SK-MEL-5 (cell line): Measurements from ENCODE around the gene NCAM1. TPM values are rescaled to one million over a fixed set of nuclear protein-coding genes. Genes with fewer than 3 reads are reported as not detected.
A peak's percentile ranks its signal among the peaks of the same experiment; 100 is the strongest.
"Not testable (repeated sequence)": the region's sequence is repeated elsewhere in the genome, so short reads cannot be mapped to it uniquely, and the experiment has no call there.

Source experiments
- DNase-seq: peaks from one replicate; pipeline ENCODE4 v3.0.0-alpha.2; 2016; ENCODE audit warnings: low read depth, low spot score
- in situ Hi-C: cut with HindIII; loops from 2 replicates; pipeline ENCODE4 v1.10.0; 2016; ENCODE audit warnings: low sequenced_read_pairs, high pct_unique_total_duplicates, low pct_unique_long_range_greater_than_20kb
- polyA plus RNA-seq, 2 experiments: library from polyadenylated mRNA; depleted of rRNA; stranded (reverse); fragments of >200 nt; gene quantifications; 2 replicates each; pipeline ENCODE4 v1.2.3, GENCODE V29; 2015
- total RNA-seq: library from RNA; depleted of rRNA; stranded (reverse); fragments of >200 nt; shearing (Covaris generic); gene quantifications from 2 replicates; pipeline ENCODE4 v1.2.3, GENCODE V29; 2014; rRNA removed

Gene NCAM1
- 0.24 TPM in 1 of 2 replicates, not detected in the other for total RNA-seq
- 0.05 TPM in 1 of 2 replicates, not detected in the other for polyA plus RNA-seq (2015; cell fraction: cytosol; rRNA removed)
- 0.09 TPM in 1 of 2 replicates, not detected in the other for polyA plus RNA-seq (2015; cell fraction: nucleus; rRNA removed)

DNA sequence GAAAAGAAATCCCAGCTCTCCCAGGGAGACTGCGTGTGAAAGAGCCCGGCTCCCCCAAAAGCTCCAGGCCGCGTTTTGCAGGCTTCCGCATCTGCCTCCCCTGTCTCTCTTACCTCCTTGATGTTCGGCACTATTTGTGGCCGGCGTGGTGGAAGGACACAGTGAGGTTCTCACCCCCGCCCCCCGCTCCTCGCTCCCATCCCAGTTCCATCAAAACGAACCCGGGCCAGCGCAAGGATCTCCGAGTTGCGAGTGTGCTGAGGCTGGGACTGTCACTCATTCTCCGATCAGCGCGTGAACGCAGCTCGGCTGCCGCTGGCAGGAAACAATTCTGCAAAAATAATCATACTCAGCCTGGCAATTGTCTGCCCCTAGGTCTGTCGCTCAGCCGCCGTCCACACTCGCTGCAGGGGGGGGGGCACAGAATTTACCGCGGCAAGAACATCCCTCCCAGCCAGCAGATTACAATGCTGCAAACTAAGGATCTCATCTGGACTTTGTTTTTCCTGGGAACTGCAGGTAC, at the start of gene NCAM1:
TSS of gene NCAM1 (plus strand) at position 275 of the 523 bp plus-strand sequence.
- in situ Hi-C loops, result no loop called here
- DNase-seq, result peak; percentile 40

DNA sequence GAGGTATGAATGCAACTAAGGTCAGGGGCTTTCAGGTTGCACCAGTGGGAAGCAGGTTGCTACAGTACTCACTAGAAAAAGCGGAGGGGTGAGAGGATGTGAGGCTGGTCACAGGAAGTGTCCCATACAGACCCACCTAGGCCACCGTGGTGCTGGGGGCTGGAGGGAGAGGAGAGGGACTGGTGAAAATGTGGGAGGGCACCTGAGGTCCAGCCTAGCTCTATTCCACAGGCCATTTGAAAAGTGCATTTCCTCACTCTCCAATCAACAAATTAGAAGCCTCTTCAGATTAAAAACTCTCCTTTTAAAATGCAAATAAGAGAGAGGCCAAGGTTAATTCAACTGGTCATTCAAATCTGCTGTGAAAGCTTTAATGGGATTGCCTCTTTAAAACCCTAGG, 38.6 kb upstream of the NCAM1 start:
- in situ Hi-C loops, result no loop called here
- no peak for DNase-seq

DNA sequence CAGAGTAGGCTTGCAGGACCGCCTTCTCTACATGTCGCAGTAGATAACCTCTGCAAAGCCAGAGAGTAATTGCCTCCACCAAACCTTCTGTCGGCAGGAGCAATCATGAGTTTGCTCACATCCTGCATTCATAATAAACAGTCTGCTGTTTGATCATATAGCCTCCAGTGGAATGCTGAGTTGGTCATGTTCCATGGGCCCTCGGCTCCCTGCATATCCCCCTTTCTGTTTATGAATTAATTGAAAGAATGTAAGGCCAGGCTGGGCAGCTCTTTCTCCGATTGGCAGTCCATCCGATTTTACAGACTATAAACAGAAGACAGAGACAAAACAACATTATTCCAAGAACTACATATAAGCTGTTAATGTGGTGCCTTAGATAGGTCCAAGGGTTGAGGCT, 36.4 kb upstream of the NCAM1 start:
- DNase-seq, in situ Hi-C loops: not testable (repeated sequence)

DNA sequence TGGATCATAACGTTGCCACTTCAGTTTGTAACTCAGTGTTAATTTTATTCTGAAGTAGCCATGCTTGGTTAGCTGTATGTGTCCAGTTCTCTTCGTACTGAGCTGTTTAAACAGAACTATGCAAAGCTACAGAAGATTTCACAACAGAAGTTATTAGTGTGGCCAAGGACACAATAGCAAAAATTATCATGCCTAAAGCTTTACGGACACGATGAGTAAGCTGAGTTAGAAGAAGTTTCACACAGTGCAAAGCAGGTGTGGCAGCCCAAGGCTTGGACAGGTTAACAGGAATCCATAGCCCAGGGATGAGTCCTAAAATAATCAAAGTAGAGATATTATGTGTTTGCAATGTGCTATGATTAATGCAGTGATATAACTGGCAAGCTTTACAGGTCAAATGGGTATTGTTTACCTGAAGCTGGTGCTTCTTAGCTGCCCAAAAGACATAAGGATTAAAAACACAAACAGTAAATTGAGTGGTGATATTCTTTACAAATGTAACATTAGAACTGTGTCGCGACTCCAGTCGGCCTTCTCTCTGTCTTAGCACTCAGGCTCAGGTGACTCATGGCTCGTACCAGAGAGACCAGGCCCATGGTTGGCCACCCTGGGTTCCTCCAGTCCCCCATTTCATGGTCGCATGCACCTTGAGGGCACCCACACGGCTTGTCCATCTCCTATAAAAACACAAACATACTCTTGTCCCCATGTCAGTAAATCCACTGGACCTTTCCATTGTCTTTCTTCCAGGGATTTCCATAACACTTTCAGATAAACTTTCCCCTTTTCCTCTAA, 35.5 kb upstream of the NCAM1 start:
- no peak for DNase-seq
- in situ Hi-C loops, result no loop called here

DNA sequence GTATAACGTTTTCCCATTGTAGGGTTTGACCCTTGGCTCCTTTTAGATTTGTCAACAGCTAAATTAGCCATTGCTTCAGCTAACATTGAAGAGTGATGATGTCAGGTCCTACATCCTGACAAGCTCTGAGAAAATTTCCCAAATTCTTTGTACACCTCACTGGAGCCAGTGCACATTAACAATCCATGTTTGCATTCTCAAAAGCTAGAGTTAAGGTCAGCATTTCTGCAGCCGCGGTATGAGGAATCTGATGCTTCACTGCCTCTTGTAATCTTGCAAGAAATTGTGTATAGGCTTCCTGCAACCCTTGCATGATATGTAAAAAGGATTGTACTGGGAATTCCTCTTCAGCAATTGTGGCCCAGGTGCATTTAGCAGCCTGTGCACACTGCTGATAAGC, 33.1 kb upstream of the NCAM1 start:
- in situ Hi-C loops, result no loop called here
- no peak for DNase-seq

DNA sequence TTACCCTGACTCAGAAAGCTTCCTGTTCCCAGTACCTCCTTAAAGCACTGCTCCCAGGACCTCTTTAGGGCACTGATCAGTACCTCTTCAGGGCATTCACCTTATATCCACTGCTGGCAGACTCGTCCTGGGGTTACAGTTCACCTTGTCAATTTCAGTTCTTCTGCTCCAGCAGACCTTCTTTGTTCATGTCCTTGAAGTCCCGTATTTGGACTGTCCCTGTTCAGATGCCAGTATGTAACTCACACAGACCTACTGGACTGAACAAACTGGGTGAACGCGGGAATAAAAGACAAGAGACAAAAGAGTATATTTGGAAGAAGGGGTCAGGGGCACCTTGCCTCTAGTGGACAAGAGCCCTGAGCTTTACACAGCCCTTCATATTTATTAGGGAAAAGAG, 31.8 kb upstream of the NCAM1 start:
- DNase-seq, result no peak
- in situ Hi-C loops, result no loop called here

DNA sequence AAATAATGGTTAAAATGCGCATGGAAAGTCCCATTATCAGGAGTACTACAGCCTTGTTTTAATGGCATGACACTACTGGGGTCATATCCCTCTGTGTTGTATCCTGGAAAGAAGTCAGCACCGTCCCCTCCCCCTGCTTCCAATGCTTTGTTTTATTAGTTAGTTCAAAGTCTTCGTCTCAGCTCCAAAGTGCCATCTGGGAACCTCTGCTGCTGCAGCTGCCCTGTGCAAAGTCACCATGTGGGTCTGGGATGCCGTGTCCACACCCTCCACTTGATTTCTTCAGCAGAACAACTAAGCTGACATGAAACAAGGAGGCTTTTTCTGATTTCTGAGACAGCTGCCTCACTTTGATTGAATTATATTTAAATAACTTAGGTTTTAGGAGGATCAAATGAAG, 29.5 kb upstream of the NCAM1 start:
- no peak for DNase-seq
- in situ Hi-C loops, result no loop called here

DNA sequence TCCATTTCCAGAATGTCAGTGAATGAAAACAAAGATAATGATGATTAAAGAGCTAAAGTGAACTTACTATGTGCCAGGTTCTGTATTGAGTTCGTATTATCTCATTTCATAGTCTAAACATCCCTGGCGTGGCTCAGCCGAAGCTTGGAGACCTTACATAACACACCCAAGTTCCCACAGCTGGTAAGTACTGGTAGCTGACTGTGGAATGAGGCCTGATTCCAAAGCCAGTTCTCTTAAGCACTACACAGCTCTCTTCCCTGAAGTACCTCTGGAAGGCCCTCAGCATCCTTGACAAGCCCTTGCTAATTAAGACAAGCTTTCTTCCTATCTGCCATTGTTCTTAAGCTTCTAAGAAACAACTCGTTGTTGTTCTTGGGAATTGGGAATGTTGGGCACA, 28.6 kb upstream of the NCAM1 start:
- in situ Hi-C loops, result no loop called here
- no peak for DNase-seq

DNA sequence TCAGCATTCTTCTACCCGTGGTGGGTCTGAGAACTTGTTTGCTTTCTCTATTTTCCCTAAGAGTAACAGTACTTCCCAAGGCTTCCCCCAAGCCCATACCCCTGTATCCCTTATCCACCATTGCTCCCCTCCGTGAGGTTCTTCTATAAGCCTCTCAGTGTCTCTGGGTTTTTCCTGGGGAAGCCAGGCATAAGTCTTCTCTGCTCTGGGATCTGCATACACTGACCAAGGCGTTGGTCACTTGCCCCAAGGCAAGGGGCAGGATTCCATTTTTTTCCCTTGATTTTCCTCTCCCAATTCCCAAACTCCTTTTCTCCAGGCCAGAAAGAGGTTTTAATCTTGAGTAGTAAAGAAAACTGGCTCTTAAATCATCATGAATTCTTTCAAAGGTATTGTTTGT, 27.2 kb upstream of the NCAM1 start:
- in situ Hi-C loops, result no loop called here
- no peak for DNase-seq

DNA sequence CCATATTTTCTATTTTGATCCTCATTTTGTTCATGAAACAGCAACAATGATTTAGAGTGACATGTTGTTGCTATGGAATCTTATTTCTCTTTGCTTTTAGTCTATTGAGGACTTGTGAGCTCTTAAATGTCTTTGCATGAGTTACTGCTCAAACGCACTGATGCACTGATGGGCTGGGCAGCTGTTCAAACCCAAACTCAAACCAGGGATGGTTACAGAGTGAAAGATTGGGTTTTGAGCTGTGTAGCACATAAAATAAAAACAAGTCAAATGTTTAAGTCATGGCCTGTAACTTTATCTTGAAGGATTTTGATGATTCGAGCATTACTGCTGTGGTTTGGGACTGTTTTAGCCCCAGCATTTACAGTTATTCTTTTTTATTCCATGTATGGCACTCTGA, 20.1 kb upstream of the NCAM1 start:
- no peak for DNase-seq
- in situ Hi-C loops, result no loop called here

DNA sequence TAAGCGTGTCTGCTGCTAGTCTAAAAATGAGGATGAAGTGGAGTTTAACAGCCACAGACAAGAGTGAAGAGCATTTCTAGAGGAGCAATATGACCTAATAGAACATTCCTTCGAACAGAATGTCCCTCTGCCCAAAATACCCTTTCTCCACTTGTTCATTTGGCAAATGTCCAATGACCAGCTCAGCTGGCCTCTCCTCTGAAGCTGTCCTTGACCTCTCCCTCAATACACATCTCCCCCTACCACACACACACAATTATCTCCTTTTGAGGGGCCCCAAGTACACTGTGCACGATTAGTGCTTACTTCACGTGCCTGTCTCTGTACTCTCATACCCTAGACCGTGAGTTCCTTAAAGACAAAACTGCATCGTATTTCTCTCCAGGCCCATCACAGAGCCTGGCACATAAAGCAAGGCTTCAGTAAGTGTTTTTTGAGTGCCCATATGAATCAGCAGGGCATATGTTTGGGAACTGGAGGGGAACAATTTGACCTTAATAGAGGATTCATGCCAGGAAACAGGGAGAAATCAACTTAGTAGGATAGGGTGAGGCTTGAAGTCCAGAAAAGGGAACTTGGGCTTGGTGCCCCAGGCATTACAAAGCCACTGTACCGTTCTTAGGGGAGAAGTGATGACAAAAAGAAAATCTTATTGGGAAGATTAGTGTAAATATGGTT, 18.1 kb upstream of the NCAM1 start:
- in situ Hi-C loops, result no loop called here
- no peak for DNase-seq

DNA sequence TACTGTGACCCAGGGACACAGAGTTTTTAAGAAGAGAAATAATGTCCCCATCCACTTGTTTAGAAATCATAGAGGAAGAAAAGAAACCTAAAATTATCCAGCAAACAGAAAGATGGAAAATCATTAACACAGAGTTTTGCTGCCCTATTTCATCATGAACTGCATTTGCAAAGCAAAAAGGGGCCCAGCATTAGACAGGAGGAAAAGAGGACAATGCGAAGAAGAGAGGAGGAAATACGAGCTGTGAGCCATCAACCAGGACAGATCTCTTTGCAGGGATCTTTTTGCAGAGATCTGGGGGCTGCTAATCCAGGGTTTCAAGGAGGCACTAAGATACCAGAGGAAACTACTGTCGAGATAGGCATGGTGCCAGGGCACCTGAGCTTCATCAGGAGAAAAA, 14.4 kb upstream of the NCAM1 start:
- in situ Hi-C loops, result no loop called here

DNA sequence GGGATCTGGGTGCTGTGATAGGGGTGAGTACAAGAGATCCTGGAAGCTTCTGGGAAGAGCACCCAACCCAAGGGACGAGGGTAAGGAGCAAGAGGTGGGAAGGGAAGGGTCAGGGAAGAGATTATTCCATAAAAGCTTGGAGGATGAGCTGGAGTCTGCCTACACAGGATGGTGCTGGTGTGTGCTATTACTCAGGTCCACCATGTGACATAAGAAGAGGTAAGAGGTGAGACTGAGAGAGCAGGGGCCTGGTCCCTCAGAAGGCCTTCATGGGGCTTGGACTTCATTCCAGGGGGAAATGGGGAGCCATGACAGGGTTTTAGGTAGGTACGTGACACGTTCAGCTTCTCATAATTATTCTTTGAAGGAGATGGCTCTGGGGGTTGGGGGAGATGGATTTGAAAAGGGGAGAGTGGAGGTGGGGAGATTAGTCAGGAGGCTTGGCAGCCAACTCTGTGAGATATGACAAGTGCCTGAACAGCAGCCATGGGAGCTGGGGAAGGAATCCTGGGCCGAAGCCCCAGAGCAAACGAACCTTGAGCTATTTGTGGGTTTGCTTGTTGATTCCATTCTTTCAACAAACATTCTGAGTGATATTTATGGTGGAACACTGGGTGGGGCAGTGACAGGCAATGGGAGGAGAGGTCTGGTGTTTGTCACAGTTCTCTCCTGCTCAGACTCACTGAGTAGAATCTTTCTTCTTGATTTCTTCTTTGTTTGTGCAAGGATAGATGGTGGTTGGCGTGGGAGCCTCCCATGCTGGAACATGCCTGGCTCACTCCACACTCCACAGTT, 11.2 kb upstream of the NCAM1 start:
- DNase-seq, result no peak
- in situ Hi-C loops, result no loop called here

More for the DNA sequence above, 14.4 kb upstream of the NCAM1 start:
- DNase-seq, result no peak

DNA sequence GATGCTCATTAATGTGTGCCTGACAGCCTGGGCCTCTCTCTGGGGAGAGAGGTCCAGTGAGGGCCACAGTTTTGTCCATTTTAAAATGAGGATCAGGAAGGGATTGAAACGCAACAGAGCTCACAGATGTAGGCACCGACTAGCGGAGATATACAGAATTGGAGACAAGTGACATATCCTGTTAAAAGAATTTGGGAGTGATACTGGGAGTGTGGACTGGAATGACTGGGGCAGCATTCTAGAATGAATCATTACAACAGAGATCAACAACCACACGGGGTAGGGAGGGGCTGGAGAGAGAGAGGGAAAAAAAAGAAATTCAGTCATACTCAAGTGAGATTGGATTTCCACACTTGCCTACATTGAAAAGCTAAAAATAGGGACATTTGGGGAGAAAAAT, 2.5 kb upstream of the NCAM1 start:
- in situ Hi-C loops, result no loop called here

DNA sequence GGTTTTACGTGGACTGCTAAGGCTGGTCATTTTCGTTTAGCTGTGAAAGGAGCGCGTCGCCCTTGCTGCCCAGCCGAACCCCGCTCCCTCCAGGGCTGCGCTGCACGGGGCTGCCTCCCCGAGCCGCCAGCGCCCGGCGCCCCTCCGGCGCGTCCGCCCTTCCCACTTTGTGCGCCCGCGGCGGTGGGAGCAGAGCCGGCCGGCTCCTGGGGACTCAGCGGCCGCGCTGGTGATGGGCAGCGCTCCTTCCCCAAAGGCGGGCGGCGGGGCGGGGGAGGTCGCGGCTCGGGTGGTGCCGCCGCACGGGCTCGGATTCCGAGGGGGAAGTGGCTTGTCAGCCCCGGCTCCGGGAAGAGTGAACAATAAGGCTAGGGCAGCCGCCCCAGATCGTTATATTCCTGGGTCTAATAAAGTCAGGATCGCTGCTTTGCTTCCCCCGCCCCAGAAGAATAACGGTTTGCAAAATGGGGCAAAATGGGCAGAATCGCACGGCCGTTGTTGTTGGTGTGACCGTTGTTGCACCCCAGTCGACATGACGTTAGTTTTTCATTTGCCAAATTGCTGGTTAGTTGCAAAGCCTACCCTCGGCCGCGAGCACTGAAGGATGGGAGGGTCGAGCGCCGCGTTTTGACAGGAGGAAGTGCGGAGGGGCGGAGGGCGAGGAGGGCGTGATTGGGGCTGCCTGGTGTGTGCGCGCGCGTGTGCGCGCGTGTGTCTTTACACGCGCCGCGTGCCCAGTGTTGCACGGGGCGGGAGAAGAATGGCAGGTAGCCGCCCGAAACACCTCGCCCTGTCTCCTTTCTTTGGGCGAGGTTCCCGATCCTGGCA, 745 bp downstream of the NCAM1 start:
- in situ Hi-C loops, result no loop called here
- no peak for DNase-seq

More for the DNA sequence above, 2.5 kb upstream of the NCAM1 start:
- peak; percentile 44 for DNase-seq

DNA sequence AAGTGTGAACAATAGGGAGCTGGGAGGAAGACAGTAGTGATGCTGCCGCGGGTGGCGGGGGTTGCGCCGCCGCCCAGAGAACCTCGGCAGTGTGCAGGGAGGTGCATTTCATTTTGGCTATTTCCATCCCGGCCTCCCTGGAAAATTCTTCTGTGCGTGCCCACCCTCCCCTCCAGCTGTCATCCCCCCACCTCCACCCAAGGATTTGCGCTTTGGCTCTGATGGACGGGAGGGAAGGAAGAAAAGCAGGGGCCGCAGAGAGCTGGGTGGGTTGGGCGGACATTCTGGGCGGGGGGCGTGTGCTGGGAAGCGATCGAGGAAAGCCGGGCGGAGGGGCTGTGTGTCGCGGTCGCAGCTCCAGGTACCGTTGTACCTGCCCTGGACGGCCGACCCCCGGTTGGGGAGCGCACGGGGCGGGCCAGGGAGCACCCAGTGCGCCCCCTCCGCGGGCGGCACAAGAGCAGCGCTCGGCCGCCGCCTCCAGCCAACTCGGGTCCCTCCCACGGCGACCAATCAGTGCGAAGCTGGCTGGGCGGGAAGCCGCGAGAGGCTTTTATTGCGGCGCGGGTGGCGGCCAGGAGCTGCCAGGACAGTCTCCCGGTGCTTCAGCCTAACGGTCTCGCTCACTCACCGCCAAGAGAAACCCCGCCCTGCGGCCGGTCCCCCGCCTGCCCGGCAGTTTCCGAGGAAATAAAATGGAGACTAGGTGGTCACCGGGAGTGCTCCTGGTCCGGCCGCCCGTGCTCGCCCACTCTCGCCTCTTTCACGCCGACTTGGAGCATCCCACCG, 1.6 kb downstream of the NCAM1 start:
- in situ Hi-C loops, result no loop called here
- no peak for DNase-seq
